GM12878 (cell line): ENCODE measurements around the gene SYNDIG1. TPM values are rescaled to one million over a fixed set of nuclear protein-coding genes. Genes with fewer than 3 reads are reported as not detected.

Source experiments
- ATAC-seq: fragments of 200-7000 bp; cut with Tn5 transposase; 3 replicates; pipeline ENCODE4 v1.9.1; 2020; ENCODE audit warnings: mild to moderate bottlenecking, moderate library complexity
- BruUV-seq: library from RNA; stranded (reverse); fragments of 400-500 nt; replicated peaks from 2 replicates; lab custom pipeline; 2021; lab: Mats Ljungman, UMichigan
- CTCF ChIA-PET: fragments of 300-600 bp; sonication (Branson Sonifier 250); formaldehyde crosslinking; extraction: SDS; loops from one replicate; lab custom pipeline; 2021; ENCODE audit warnings: inconsistent platforms; lab: Yijun Ruan, JAX
- POLR2A ChIA-PET: fragments of 350-600 bp; formaldehyde crosslinking; extraction: SDS; loops from one replicate; lab custom pipeline; 2021; ENCODE audit warnings: inconsistent platforms; lab: Charles Lee
- RAD21 ChIA-PET: fragments of 300-600 bp; sonication (Branson Sonifier 250); formaldehyde crosslinking; loops from one replicate; lab custom pipeline; 2023; ENCODE audit warnings: antibody characterized with exemption; ENCODE audit not compliant: unreplicated experiment; lab: Charles Lee
- SMC1A ChIA-PET: fragments of 300-600 bp; sonication (Branson Sonifier 250); formaldehyde crosslinking; loops from one replicate; lab custom pipeline; 2023; ENCODE audit not compliant: unreplicated experiment, uncharacterized antibody; lab: Charles Lee
- DNase-seq: peaks from one replicate; pipeline ENCODE4 v3.0.0-alpha.2; 2011; ENCODE audit warnings: low read depth, low spot score
- FAIRE-seq: peaks from 3 replicates; lab custom pipeline; 2011; peaks lifted over from hg19 to GRCh38; lab: Jason Lieb, UNC
- H2AFZ ChIP-seq: 2 replicates; pipeline ENCODE4 v1.6.0; 2011; ENCODE audit warnings: low read depth, low read length, control low read depth; ENCODE audit not compliant: control insufficient read depth
- H3K27ac ChIP-seq: 2 replicates; pipeline ENCODE4 v1.5.1; 2011; ENCODE audit warnings: control low read depth; ENCODE audit not compliant: control insufficient read depth, insufficient read depth
- H3K27me3 ChIP-seq, 2 experiments: replicated peaks in 1 of 2; 2 replicates each; pipeline versions ENCODE4 v1.6.0 to v1.6.1; 2011; ENCODE audit warnings: low read length in 1 of 2; ENCODE audit not compliant: control insufficient read depth in 2 of 2, insufficient read depth in 2 of 2
- H3K36me3 ChIP-seq, 2 experiments: 2 replicates each; pipeline ENCODE4 v1.5.1; 2011; ENCODE audit warnings: low read length in 1 of 2; ENCODE audit not compliant: control insufficient read depth in 2 of 2, insufficient read depth in 2 of 2
- H3K4me1 ChIP-seq: 2 replicates; pipeline ENCODE4 v1.6.1; 2011; ENCODE audit warnings: mild to moderate bottlenecking, low read length, moderate library complexity, mixed read lengths; ENCODE audit not compliant: control insufficient read depth, insufficient read depth
- H3K4me2 ChIP-seq: 2 replicates; pipeline ENCODE4 v1.6.0; 2011; ENCODE audit warnings: control low read depth; ENCODE audit not compliant: control insufficient read depth, insufficient read depth
- H3K4me3 ChIP-seq: fragments of 200-600 bp; sonication (generic); 2 replicates; pipeline ENCODE4 v1.5.1; 2016
- H3K79me2 ChIP-seq: 2 replicates; pipeline ENCODE4 v1.6.0; 2011; ENCODE audit warnings: low read length; ENCODE audit not compliant: control insufficient read depth, insufficient read depth
- H3K9ac ChIP-seq: 2 replicates; pipeline ENCODE4 v1.8.0; 2011; ENCODE audit warnings: low read length, control low read depth, mixed read lengths; ENCODE audit not compliant: control insufficient read depth, insufficient read depth
- H3K9me3 ChIP-seq: replicated peaks from 3 replicates; pipeline ENCODE4 v1.5.1; 2011; ENCODE audit warnings: mild to moderate bottlenecking, low read length; ENCODE audit not compliant: control insufficient read depth, insufficient read depth
- H4K20me1 ChIP-seq: 2 replicates; pipeline ENCODE4 v1.6.0; 2011; ENCODE audit not compliant: control insufficient read depth, insufficient read depth
- CREM ChIP-seq: IDR thresholded peaks from 2 replicates; pipeline ENCODE4 v1.6.1; 2014; ENCODE audit warnings: antibody characterized with exemption, low read depth
- E2F8 ChIP-seq: fragments of 450-650 bp; IDR thresholded peaks from 2 replicates; pipeline ENCODE4 v1.6.1; 2018; ENCODE audit warnings: mild to moderate bottlenecking, low read depth, moderate library complexity; ENCODE audit not compliant: partially characterized antibody
- EGR1 ChIP-seq, 2 experiments: IDR thresholded peaks; 1 replicate in 1 of 2; 2 replicates in 1 of 2; pipeline ENCODE4 v1.6.1; 2011 to 2012; ENCODE audit warnings: low read depth in 2 of 2, low read length in 2 of 2, borderline replicate concordance in 1 of 2, mild to moderate bottlenecking in 1 of 2, moderate library complexity in 1 of 2
- IRF4 ChIP-seq: IDR thresholded peaks from 2 replicates; pipeline ENCODE4 v1.6.1; 2011; ENCODE audit warnings: low read depth, low read length
- KAT2A ChIP-seq: conservative IDR thresholded peaks from 2 replicates; pipeline ENCODE4 v1.6.1; 2011; ENCODE audit warnings: low read depth, low read length; ENCODE audit not compliant: control insufficient read depth
- KDM1A ChIP-seq: fragments of 200-600 bp; sonication (generic); IDR thresholded peaks from 2 replicates; pipeline ENCODE4 v1.6.1; 2016; ENCODE audit warnings: borderline replicate concordance
- NBN ChIP-seq: fragments of 450-650 bp; IDR thresholded peaks from 2 replicates; pipeline ENCODE4 v1.6.1; 2016
- NFYA ChIP-seq: IDR thresholded peaks from 2 replicates; pipeline ENCODE4 v1.6.1; 2011; ENCODE audit warnings: low read depth, mild to moderate bottlenecking, low read length, improper control_type of control experiment, borderline replicate concordance
- NFYB ChIP-seq: IDR thresholded peaks from 2 replicates; pipeline ENCODE4 v1.6.1; 2011; ENCODE audit warnings: low read depth, mild to moderate bottlenecking, low read length, improper control_type of control experiment, moderate library complexity; ENCODE audit not compliant: insufficient read depth
- POLR2AphosphoS2 ChIP-seq: IDR thresholded peaks from 2 replicates; pipeline ENCODE4 v1.6.1; 2011; ENCODE audit warnings: low read depth, mild to moderate bottlenecking, low read length, improper control_type of control experiment, moderate library complexity
- RAD51 ChIP-seq: fragments of 450-650 bp; IDR thresholded peaks from 2 replicates; pipeline ENCODE4 v1.6.1; 2016; ENCODE audit warnings: moderate library complexity, mild to moderate bottlenecking, inconsistent platforms
- RB1 ChIP-seq: fragments of 450-650 bp; formaldehyde crosslinking; IDR thresholded peaks from 2 replicates; pipeline ENCODE4 v1.6.1; 2017; ENCODE audit warnings: mild to moderate bottlenecking, borderline replicate concordance
- RBBP5 ChIP-seq: fragments of 200-600 bp; sonication (generic); conservative IDR thresholded peaks from 2 replicates; pipeline ENCODE4 v1.6.1; 2016
- SMAD5 ChIP-seq: IDR thresholded peaks from 2 replicates; pipeline ENCODE4 v1.6.1; 2016; ENCODE audit warnings: antibody characterized with exemption, low read depth
- SRF ChIP-seq, 2 experiments: IDR thresholded peaks; 2 replicates each; pipeline ENCODE4 v1.6.1; 2011; ENCODE audit warnings: low read depth in 2 of 2, low read length in 2 of 2, mild to moderate bottlenecking in 1 of 2, moderate library complexity in 1 of 2
- TARDBP ChIP-seq: IDR thresholded peaks from 2 replicates; pipeline ENCODE4 v1.6.1; 2016; ENCODE audit warnings: borderline replicate concordance
- WGBS: methylation state at CpG from one replicate; pipeline ENCODE4 v1.1.6; 2016; ENCODE audit warnings: low lambda C conversion rate; ENCODE audit not compliant: insufficient replicate concordance, insufficient coverage; ENCODE audit errors: missing lambda C conversion rate; 5-methylcytosine and 5-hydroxymethylcytosine counted together
- in situ Hi-C: fragments of 300-500 bp; cut with MboI; formaldehyde crosslinking; loops from 9 replicates; pipeline ENCODE4 v1.14.3; 2018; ENCODE audit warnings: mixed read lengths
- intact Hi-C: fragments of 100-400 bp; cut with micrococcal nuclease; formaldehyde crosslinking; loops from one replicate; pipeline ENCODE4 v1.14.2; 2022; ENCODE audit not compliant: unreplicated experiment
- polyA plus RNA-seq, 11 experiments: library from polyadenylated mRNA; depleted of rRNA in 4 of 11; unstranded in 6 of 11; stranded (reverse) in 5 of 11; fragments of >200 nt; fragmentation: Nextera tagmentation in 4 of 11; fragmentation: Illumina TruSeq in 1 of 11; extraction: Ambion mirVana in 4 of 11; extraction: Trizol in 1 of 11; gene quantifications; 1 replicate in 1 of 11; 2 replicates in 10 of 11; pipeline versions ENCODE4 v1.2.1 to v1.2.3, GENCODE V29; 2011 to 2016; ENCODE audit warnings: inconsistent platforms in 2 of 11, missing spikeins in 2 of 11, low read depth in 1 of 11
- total RNA-seq, 4 experiments: library from RNA; depleted of rRNA in 3 of 4; stranded (reverse); fragments of >200 nt in 3 of 4; fragmentation: Illumina TruSeq in 1 of 4; extraction: Trizol in 1 of 4; gene quantifications; 2 replicates each; pipeline versions ENCODE4 v1.2.1 to v1.2.3, GENCODE V29; 2013 to 2021
- TF ChIP-seq, protein P1 (sequence below): fragments of 450-650 bp; formaldehyde crosslinking; IDR thresholded peaks from 2 replicates; pipeline ENCODE4 v1.4.0; 2022; ENCODE audit warnings: mild to moderate bottlenecking, moderate library complexity

The SYNDIG1 gene
- total and polyA plus RNA-seq, 10 of the 15 experiments (the other 5 are each of a cell fraction or from before 2014, with no cell fraction given): not detected

DNA sequence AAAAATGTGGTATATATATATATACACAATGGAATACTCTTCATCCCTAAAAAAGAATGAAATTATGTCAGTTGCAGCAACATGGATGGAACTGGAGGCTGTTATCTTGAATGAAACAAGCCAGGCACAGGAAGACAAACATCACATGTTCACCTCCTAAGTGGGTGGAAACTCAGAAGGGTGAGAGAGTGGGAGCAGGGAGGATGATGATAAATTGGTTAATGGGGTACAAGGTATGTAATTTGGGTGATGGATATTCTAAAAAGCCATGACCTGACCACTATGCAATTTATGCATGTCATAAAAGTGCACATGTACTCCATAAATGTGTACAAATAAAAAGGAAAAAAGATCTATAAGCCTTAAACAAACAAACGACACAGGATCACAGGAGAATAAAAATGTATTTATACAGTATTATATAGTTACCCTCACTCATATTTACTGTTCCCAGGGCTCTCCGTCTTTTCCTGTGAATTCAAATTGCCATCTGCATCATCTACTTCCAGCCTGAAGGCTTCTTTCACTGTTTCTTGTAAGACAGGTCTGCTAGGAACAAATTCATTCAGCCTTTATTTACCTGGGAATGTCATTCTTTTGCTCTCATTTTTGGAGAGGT is 89.8 kb downstream of the SYNDIG1 start (continued):
- TF ChIP-seq KDM1A: no peak
- TF ChIP-seq EGR1 (IDR thresholded peaks at IDR 0.05; ENCODE audit: borderline replicate concordance in 1 of 2, low read depth in 2 of 2, low read length in 2 of 2): no peak
- TF ChIP-seq IRF4: no peak
- no peak for TF ChIP-seq E2F8
- no peak for TF ChIP-seq NBN

GRCh38 chr20:24560571-24561491 is 91.4 kb downstream of the SYNDIG1 start:
- no peaks in the 10 kb centered on the region for H4K20me1 ChIP-seq
- H3K36me3 ChIP-seq: no peaks in the 10 kb centered on the region
- H2AFZ ChIP-seq: no peak overlapping the region
- ChIA-PET POLR2A (no interaction called here), RAD21 (no interaction called here), CTCF (no interaction called here), SMC1A (no interaction called here)
- intact Hi-C loops: no loop called here
- H3K27me3 ChIP-seq: no peaks in the 10 kb centered on the region
- H3K4me1 ChIP-seq: no peaks in the 10 kb centered on the region
- ATAC-seq (no peak), FAIRE-seq (no peak), DNase-seq (no peak)
- in situ Hi-C loops: no loop called here
- WGBS: 19% methylated on average over 5 of the region's 5 CpGs
- no TSS peak for BruUV-seq
- H3K4me3 ChIP-seq: no peak overlapping the region
- no peaks in the 10 kb centered on the region; the same call in 1 of the 3 replicates for H3K9me3 ChIP-seq
- H3K9ac ChIP-seq: no peak overlapping the region
- no peak overlapping the region for H3K4me2 ChIP-seq
- no peaks in the 10 kb centered on the region for H3K79me2 ChIP-seq
- H3K27ac ChIP-seq: no peak overlapping the region
- no peak for TF ChIP-seq TARDBP
- no peak for TF ChIP-seq NFYA
- TF ChIP-seq SRF (IDR thresholded peaks at IDR 0.05; ENCODE audit: low read depth in 2 of 2, low read length in 2 of 2): no peak
- no peak for TF ChIP-seq POLR2AphosphoS2
- TF ChIP-seq NFYB: no peak
- TF ChIP-seq RAD51: no peak
- TF ChIP-seq RBBP5: no peak
- no peak for TF ChIP-seq SMAD5
- no peak for TF ChIP-seq KAT2A
- TF ChIP-seq CREM: no peak
- TF ChIP-seq, protein P1, sequence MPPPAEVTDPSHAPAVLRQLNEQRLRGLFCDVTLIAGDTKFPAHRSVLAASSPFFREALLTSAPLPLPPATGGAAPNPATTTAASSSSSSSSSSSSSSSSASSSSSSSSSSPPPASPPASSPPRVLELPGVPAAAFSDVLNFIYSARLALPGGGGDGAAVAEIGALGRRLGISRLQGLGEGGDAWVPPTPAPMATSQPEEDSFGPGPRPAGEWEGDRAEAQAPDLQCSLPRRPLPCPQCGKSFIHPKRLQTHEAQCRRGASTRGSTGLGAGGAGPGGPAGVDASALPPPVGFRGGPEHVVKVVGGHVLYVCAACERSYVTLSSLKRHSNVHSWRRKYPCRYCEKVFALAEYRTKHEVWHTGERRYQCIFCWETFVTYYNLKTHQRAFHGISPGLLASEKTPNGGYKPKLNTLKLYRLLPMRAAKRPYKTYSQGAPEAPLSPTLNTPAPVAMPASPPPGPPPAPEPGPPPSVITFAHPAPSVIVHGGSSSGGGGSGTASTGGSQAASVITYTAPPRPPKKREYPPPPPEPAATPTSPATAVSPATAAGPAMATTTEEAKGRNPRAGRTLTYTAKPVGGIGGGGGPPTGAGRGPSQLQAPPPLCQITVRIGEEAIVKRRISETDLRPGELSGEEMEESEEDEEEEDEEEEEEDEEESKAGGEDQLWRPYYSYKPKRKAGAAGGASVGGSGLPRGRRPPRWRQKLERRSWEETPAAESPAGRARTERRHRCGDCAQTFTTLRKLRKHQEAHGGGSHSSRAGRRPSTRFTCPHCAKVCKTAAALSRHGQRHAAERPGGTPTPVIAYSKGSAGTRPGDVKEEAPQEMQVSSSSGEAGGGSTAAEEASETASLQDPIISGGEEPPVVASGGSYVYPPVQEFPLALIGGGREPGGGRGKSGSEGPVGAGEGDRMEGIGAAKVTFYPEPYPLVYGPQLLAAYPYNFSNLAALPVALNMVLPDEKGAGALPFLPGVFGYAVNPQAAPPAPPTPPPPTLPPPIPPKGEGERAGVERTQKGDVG: no peak
- no peak for TF ChIP-seq RB1
